GM23338 (cell line): ENCODE results near the gene PLCL1. TPM values are rescaled to one million over a fixed set of nuclear protein-coding genes. Genes with fewer than 3 reads are reported as not detected.

Experiments used
- ATAC-seq: fragments of 200-7000 bp; cut with Tn5 transposase; 3 replicates; pipeline ENCODE4 v1.9.1; 2020
- DNase-seq: peaks from one replicate; pipeline ENCODE4 v3.0.0-alpha.2; 2015; ENCODE audit warnings: low spot score
- H2AFZ ChIP-seq: fragments of 200-600 bp; sonication (generic); 2 replicates; pipeline ENCODE4 v1.8.0; 2016; ENCODE audit warnings: antibody characterized with exemption, mild to moderate bottlenecking, moderate library complexity
- H3F3A ChIP-seq: fragments of 200-600 bp; sonication (generic); replicated peaks from 2 replicates; pipeline ENCODE4 v1.8.0; 2017; ENCODE audit warnings: antibody characterized with exemption, mixed run types, low read depth
- H3K27ac ChIP-seq: fragments of 200-600 bp; sonication (generic); 2 replicates; pipeline ENCODE4 v1.6.1; 2016; ENCODE audit warnings: low read depth
- H3K27me3 ChIP-seq: fragments of 200-600 bp; sonication (generic); 2 replicates; pipeline ENCODE4 v1.8.0; 2016; ENCODE audit warnings: mild to moderate bottlenecking, mixed run types, moderate library complexity; ENCODE audit not compliant: insufficient read depth
- H3K36me3 ChIP-seq: fragments of 200-600 bp; sonication (generic); 2 replicates; pipeline ENCODE4 v1.8.0; 2016; ENCODE audit warnings: mild to moderate bottlenecking; ENCODE audit not compliant: insufficient read depth
- H3K4me1 ChIP-seq: fragments of 200-600 bp; sonication (generic); 2 replicates; pipeline ENCODE4 v1.8.0; 2016; ENCODE audit warnings: mild to moderate bottlenecking, moderate library complexity; ENCODE audit not compliant: insufficient read depth
- H3K4me2 ChIP-seq: fragments of 200-600 bp; sonication (generic); 2 replicates; pipeline ENCODE4 v1.7.1; 2017; ENCODE audit warnings: mixed run types
- H3K4me3 ChIP-seq: fragments of 200-600 bp; sonication (generic); 2 replicates; pipeline ENCODE4 v1.6.1; 2016; ENCODE audit warnings: mixed run types
- H3K79me2 ChIP-seq: fragments of 200-600 bp; sonication (generic); replicated peaks from 2 replicates; pipeline ENCODE4 v1.8.0; 2017; ENCODE audit warnings: mild to moderate bottlenecking; ENCODE audit not compliant: insufficient read depth
- H3K9me2 ChIP-seq: fragments of 200-600 bp; sonication (generic); 2 replicates; pipeline ENCODE4 v1.8.0; 2017; ENCODE audit not compliant: insufficient read depth
- H4K20me1 ChIP-seq: fragments of 200-600 bp; sonication (generic); replicated peaks from 2 replicates; pipeline ENCODE4 v1.8.0; 2017; ENCODE audit warnings: mild to moderate bottlenecking; ENCODE audit not compliant: insufficient read depth
- H3K27ac Mint-ChIP-seq: 2 replicates; pipeline ENCODE4 v1.8.0; 2020; ENCODE audit warnings: inconsistent platforms, mild to moderate bottlenecking, moderate library complexity, mixed read lengths
- H3K27me3 Mint-ChIP-seq: 3 replicates; pipeline ENCODE4 v1.8.0; 2022; ENCODE audit warnings: low read depth, mild to moderate bottlenecking, moderate library complexity, mixed read lengths, inconsistent platforms; ENCODE audit not compliant: insufficient read depth, poor library complexity
- H3K36me3 Mint-ChIP-seq: 3 replicates; pipeline ENCODE4 v1.8.0; 2021; ENCODE audit warnings: low read depth, mild to moderate bottlenecking, inconsistent platforms, moderate library complexity, mixed read lengths
- H3K4me1 Mint-ChIP-seq: 3 replicates; pipeline ENCODE4 v1.8.0; 2020; ENCODE audit warnings: mild to moderate bottlenecking, inconsistent platforms, mixed read lengths
- H3K4me3 Mint-ChIP-seq: 3 replicates; pipeline ENCODE4 v1.8.0; 2021; ENCODE audit warnings: moderate library complexity, mild to moderate bottlenecking, inconsistent platforms, mixed read lengths
- H3K9me3 Mint-ChIP-seq: 3 replicates; pipeline ENCODE4 v1.8.0; 2020; ENCODE audit warnings: moderate library complexity, mild to moderate bottlenecking, inconsistent platforms, mixed read lengths
- CREB1 ChIP-seq: fragments of 250-450 bp; sonication (Bioruptor Pico); IDR thresholded peaks from 2 replicates; pipeline ENCODE4 v1.5.0; 2020; ENCODE audit warnings: low read depth, mild to moderate bottlenecking, moderate library complexity
- EZH2 ChIP-seq: fragments of 200-600 bp; sonication (generic); IDR thresholded peaks from one replicate; pipeline ENCODE4 v1.8.0; 2017; ENCODE audit warnings: antibody characterized with exemption, mild to moderate bottlenecking, low read depth; ENCODE audit not compliant: unreplicated experiment
- JUNB ChIP-seq: IDR thresholded peaks from one replicate; pipeline ENCODE4 v1.6.1; 2016; ENCODE audit warnings: antibody characterized with exemption; ENCODE audit not compliant: unreplicated experiment
- NANOG ChIP-seq: IDR thresholded peaks from 2 replicates; pipeline ENCODE4 v1.6.1; 2016; ENCODE audit warnings: antibody characterized with exemption, borderline replicate concordance
- POLR2AphosphoS5 ChIP-seq: IDR thresholded peaks from 2 replicates; pipeline ENCODE4 v1.6.1; 2016; ENCODE audit warnings: antibody characterized with exemption, low read depth
- ZNF114 ChIP-seq: fragments of 250-450 bp; sonication (Bioruptor Pico); IDR thresholded peaks from 2 replicates; pipeline ENCODE4 v1.5.0; 2020; ENCODE audit warnings: mild to moderate bottlenecking, moderate library complexity
- ZNF331 ChIP-seq: fragments of 250-450 bp; sonication (Bioruptor Pico); IDR thresholded peaks from 2 replicates; pipeline ENCODE4 v1.5.0; 2020; ENCODE audit warnings: low read depth, mild to moderate bottlenecking, moderate library complexity
- polyA plus RNA-seq: library from polyadenylated mRNA; unstranded; fragments of >200 nt; fragmentation: Nextera tagmentation; extraction: Ambion mirVana; gene quantifications from 2 replicates; pipeline ENCODE4 v1.2.1, GENCODE V29; 2016
- total RNA-seq: library from RNA; depleted of rRNA; stranded (reverse); fragments of >200 nt; shearing (Covaris generic); gene quantifications from 2 replicates; pipeline ENCODE4 v1.2.3, GENCODE V29; 2014
- TF ChIP-seq, protein P1 (sequence below): IDR thresholded peaks from 2 replicates; pipeline ENCODE4 v1.6.1; 2016; ENCODE audit warnings: antibody characterized with exemption
- TF ChIP-seq, protein P2 (sequence below), 2 experiments: fragments of 200-600 bp in 1 of 2; sonication (generic) in 1 of 2; conservative IDR thresholded peaks; 2 replicates each; pipeline versions ENCODE4 v1.5.1 to v1.6.1; 2016 to 2017; ENCODE audit warnings: antibody characterized with exemption in 2 of 2, low read depth in 2 of 2, mild to moderate bottlenecking in 2 of 2, moderate library complexity in 1 of 2
- TF ChIP-seq, protein P3 (sequence below): IDR thresholded peaks from one replicate; pipeline ENCODE4 v1.6.1; 2018; ENCODE audit warnings: antibody characterized with exemption; ENCODE audit not compliant: unreplicated experiment

PLCL1 gene
- total and polyA plus RNA-seq, 2 experiments from 2014 or later = not detected

DNA sequence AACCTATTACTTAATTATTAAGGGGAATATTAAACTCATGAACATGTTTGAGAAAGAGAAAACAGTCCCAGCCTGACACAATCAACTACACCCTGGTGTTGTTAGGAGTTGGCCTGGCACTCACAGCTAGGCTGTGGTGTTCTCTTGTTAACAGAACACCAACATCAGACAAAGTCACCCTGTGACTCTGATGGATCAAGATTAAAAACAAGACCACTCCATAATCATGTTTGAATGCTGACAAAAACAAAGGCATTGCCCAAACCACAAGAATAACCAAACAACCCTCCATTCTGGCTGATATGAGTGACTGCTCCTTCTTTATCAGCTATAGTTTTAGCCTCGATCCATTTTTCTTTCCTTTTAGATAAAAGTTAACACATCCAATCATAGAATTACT lies 22.3 kb upstream of the PLCL1 start:
- Histone ChIP-seq H3K9me2 (no peaks in the 10 kb centered on the region), H4K20me1 (no peaks in the 10 kb centered on the region), H3K4me1 (no peaks in the 10 kb centered on the region), H3K4me3 (no peak overlapping the region), H2AFZ (no peak overlapping the region), H3K27ac (no peak overlapping the region), H3K4me2 (no peak overlapping the region), H3K79me2 (no peaks in the 10 kb centered on the region), H3K27me3 (peaks cover 21% of the 10 kb centered on the region), H3K36me3 (no peaks in the 10 kb centered on the region), H3F3A (0 out of 2 replicates have a peak, but pooled peaks cover 3% of the 10 kb centered on the region)
- Mint-ChIP-seq H3K27ac (no peak overlapping the region), H3K9me3 (peaks cover 11% of the 10 kb centered on the region; the same call in 2 of the 3 replicates), H3K4me3 (no peak overlapping the region), H3K36me3 (peaks cover 3% of the 10 kb centered on the region; the same call in 2 of the 3 replicates), H3K4me1 (no peaks in the 10 kb centered on the region), H3K27me3 (peaks cover 11% of the 10 kb centered on the region)
- ATAC-seq (no peak), DNase-seq (no peak)
- TF ChIP-seq, protein P1, sequence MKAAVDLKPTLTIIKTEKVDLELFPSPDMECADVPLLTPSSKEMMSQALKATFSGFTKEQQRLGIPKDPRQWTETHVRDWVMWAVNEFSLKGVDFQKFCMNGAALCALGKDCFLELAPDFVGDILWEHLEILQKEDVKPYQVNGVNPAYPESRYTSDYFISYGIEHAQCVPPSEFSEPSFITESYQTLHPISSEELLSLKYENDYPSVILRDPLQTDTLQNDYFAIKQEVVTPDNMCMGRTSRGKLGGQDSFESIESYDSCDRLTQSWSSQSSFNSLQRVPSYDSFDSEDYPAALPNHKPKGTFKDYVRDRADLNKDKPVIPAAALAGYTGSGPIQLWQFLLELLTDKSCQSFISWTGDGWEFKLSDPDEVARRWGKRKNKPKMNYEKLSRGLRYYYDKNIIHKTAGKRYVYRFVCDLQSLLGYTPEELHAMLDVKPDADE = no peak
- TF ChIP-seq, protein P2, sequence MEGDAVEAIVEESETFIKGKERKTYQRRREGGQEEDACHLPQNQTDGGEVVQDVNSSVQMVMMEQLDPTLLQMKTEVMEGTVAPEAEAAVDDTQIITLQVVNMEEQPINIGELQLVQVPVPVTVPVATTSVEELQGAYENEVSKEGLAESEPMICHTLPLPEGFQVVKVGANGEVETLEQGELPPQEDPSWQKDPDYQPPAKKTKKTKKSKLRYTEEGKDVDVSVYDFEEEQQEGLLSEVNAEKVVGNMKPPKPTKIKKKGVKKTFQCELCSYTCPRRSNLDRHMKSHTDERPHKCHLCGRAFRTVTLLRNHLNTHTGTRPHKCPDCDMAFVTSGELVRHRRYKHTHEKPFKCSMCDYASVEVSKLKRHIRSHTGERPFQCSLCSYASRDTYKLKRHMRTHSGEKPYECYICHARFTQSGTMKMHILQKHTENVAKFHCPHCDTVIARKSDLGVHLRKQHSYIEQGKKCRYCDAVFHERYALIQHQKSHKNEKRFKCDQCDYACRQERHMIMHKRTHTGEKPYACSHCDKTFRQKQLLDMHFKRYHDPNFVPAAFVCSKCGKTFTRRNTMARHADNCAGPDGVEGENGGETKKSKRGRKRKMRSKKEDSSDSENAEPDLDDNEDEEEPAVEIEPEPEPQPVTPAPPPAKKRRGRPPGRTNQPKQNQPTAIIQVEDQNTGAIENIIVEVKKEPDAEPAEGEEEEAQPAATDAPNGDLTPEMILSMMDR (conservative IDR thresholded peaks at IDR 0.05; ENCODE audit: low read depth in 2 of 2) = no peak
- TF ChIP-seq NANOG (no peak), POLR2AphosphoS5 (no peak), ZNF331 (CRISPR knock-in tag) (no peak), EZH2 (no peak)

DNA sequence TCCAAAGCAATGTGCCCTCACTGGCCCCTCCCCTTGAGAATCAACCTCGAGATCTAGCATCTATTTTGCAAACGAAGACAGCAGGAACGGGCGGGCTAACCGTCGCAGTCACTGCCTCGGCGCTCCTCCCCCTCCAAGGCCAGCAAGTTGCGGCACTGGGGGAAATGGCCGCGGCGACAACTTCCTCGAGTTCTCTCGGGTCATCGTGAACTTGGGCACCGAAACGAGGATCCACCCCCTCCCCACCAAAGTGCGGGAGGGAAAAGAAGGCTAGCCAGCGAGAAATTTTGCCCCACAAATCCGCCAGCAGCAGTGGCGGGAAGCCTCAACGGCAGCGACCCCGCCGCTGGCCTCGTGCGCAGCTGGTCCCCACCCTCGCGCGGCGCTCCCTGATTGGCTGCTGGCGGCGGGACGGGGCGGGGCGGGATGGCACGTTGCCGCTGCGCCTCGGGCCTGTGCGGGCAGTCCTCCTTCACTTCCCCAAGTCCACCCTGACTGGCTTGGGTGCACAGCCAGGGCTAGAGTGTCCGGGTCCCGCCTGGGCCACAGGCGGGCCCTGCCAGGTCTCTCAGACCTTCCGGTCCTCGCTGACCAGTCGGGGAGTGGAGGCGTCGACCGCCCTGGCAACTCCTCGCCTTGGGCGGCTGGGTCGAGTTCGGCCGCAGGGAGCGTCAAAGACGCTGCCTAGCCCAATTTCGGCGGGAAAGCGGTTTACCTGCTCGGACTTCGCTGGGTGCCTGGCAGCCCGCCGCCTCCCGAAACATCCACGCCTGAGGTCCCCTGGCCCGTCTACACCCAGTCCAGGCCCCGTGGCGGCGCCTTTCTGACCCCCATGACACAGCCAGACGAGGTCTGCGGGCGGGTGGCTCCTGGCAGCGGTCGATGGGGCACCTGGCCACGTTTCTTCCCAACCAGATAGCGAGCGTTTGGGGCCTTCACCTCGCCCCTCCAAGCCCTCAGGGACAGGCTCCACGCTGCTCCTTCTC lies 19.1 kb upstream of the PLCL1 start, which contains the start of gene BOLL:
Gene BOLL (minus strand): TSS at position 364 of the 986 bp plus-strand sequence. CDS start 3,469 bp downstream, outside the sequence.
- Histone ChIP-seq H3K4me3 (peak within 1 kb of the TSS; percentile 79), H3F3A (0 out of 2 replicates have a peak, but pooled peaks cover 5% of the 10 kb centered on the region), H4K20me1 (no peaks in the 10 kb centered on the region), H3K36me3 (no peaks in the 10 kb centered on the region), H3K79me2 (no peaks in the 10 kb centered on the region), H3K4me2 (peak within 1 kb of the TSS; percentile 95), H3K27me3 (peaks cover 34% of the 10 kb centered on the region), H3K9me2 (no peaks in the 10 kb centered on the region), H3K4me1 (no peaks in the 10 kb centered on the region), H3K27ac (no peak within 1 kb of the TSS), H2AFZ (peak within 1 kb of the TSS; percentile 97)
- DNase-seq (peak; percentile 30), ATAC-seq (no peak; the same call in 2 of the 3 replicates)
- no peak within 1 kb of the TSS for H3K27ac Mint-ChIP-seq
- peaks cover 17% of the 10 kb centered on the region for H3K27me3 Mint-ChIP-seq
- peaks cover 11% of the 10 kb centered on the region; the same call in 2 of the 3 replicates for H3K9me3 Mint-ChIP-seq
- H3K36me3 Mint-ChIP-seq = peaks cover 3% of the 10 kb centered on the region; the same call in 2 of the 3 replicates
- H3K4me3 Mint-ChIP-seq = peak within 1 kb of the TSS; percentile 63
- H3K4me1 Mint-ChIP-seq = no peaks in the 10 kb centered on the region
- TF ChIP-seq, protein P1 = no peak
- TF ChIP-seq, protein P3, sequence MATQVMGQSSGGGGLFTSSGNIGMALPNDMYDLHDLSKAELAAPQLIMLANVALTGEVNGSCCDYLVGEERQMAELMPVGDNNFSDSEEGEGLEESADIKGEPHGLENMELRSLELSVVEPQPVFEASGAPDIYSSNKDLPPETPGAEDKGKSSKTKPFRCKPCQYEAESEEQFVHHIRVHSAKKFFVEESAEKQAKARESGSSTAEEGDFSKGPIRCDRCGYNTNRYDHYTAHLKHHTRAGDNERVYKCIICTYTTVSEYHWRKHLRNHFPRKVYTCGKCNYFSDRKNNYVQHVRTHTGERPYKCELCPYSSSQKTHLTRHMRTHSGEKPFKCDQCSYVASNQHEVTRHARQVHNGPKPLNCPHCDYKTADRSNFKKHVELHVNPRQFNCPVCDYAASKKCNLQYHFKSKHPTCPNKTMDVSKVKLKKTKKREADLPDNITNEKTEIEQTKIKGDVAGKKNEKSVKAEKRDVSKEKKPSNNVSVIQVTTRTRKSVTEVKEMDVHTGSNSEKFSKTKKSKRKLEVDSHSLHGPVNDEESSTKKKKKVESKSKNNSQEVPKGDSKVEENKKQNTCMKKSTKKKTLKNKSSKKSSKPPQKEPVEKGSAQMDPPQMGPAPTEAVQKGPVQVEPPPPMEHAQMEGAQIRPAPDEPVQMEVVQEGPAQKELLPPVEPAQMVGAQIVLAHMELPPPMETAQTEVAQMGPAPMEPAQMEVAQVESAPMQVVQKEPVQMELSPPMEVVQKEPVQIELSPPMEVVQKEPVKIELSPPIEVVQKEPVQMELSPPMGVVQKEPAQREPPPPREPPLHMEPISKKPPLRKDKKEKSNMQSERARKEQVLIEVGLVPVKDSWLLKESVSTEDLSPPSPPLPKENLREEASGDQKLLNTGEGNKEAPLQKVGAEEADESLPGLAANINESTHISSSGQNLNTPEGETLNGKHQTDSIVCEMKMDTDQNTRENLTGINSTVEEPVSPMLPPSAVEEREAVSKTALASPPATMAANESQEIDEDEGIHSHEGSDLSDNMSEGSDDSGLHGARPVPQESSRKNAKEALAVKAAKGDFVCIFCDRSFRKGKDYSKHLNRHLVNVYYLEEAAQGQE = no peak
- TF ChIP-seq JUNB (no peak), ZNF114 (CRISPR knock-in tag) (peak; percentile 53; the same call in 1 of the 2 replicates), CREB1 (no peak)
